Fibroblast of skin of right biceps (primary cell): ENCODE results near the gene PLS3.
"Not testable (repeated sequence)": the region's sequence is repeated elsewhere in the genome, so short reads cannot be mapped to it uniquely, and the experiment has no call there.

Experiments used
- DNase-seq: peaks from one replicate; pipeline ENCODE4 v3.0.0-alpha.2; 2013

Gene PLS3

GRCh38 chrX:115616943-115617563, 56.1 kb downstream of the PLS3 start:
- DNase-seq, result peak; percentile 82

GRCh38 chrX:115622534-115622933, 61.6 kb downstream of the PLS3 start:
- DNase-seq, result no peak

GRCh38 chrX:115624916-115625315, 63.9 kb downstream of the PLS3 start:
- DNase-seq, result no peak

- no peak for DNase-seq
Observed at GRCh38 chrX:115625572-115626301, 64.8 kb downstream of the PLS3 start.

- DNase-seq, result no peak
Observed at GRCh38 chrX:115630204-115630603, 69.2 kb downstream of the PLS3 start.

- peak; percentile 66 for DNase-seq
Observed at GRCh38 chrX:115632455-115632854, 71.5 kb downstream of the PLS3 start.

GRCh38 chrX:115633397-115633796, 72.4 kb downstream of the PLS3 start:
- not testable (repeated sequence) for DNase-seq

- no peak for DNase-seq
Observed at GRCh38 chrX:115639334-115639880, 78.4 kb downstream of the PLS3 start.

- no peak for DNase-seq
Observed at GRCh38 chrX:115642311-115642710, 81.3 kb downstream of the PLS3 start.

- peak; percentile 74 for DNase-seq
Observed at GRCh38 chrX:115642895-115643530, 82.0 kb downstream of the PLS3 start.

- not testable (repeated sequence) for DNase-seq
Observed at GRCh38 chrX:115644397-115644796, 83.4 kb downstream of the PLS3 start.

- peak; percentile 10 for DNase-seq
Observed at GRCh38 chrX:115649461-115650063, 88.6 kb downstream of the PLS3 start.

- peak; percentile 27 for DNase-seq
Observed at GRCh38 chrX:115650449-115650848, 89.5 kb downstream of the PLS3 start.

GRCh38 chrX:115650916-115651315, 89.9 kb downstream of the PLS3 start:
- peak; percentile 51 for DNase-seq

- DNase-seq, result no peak
Observed at GRCh38 chrX:115652221-115652620, 91.2 kb downstream of the PLS3 start.

GRCh38 chrX:115665122-115665521, 104.1 kb downstream of the PLS3 start:
- no peak for DNase-seq

- peak; percentile 33 for DNase-seq
Observed at GRCh38 chrX:115679460-115679859, 118.5 kb downstream of the PLS3 start.

- no peak for DNase-seq
Observed at GRCh38 chrX:115687595-115687994, 126.6 kb downstream of the PLS3 start.

GRCh38 chrX:115689931-115690330, 129.0 kb downstream of the PLS3 start:
- peak; percentile 41 for DNase-seq

- DNase-seq, result peak; percentile 81
Observed at GRCh38 chrX:115690511-115691216, 129.7 kb downstream of the PLS3 start.

- DNase-seq, result no peak
Observed at GRCh38 chrX:115693476-115693875, 132.5 kb downstream of the PLS3 start.

GRCh38 chrX:115694028-115694427, 133.1 kb downstream of the PLS3 start:
- DNase-seq, result no peak

- no peak for DNase-seq
Observed at GRCh38 chrX:115696039-115696438, 135.1 kb downstream of the PLS3 start.
